NCI-H1436 treated with DMSO at 0.1 percent for 48 hours (cell line): ENCODE results near the gene RAB6B.

ENCODE experiments used
- DNase-seq: peaks from one replicate; lab custom pipeline; 2025; lab: John Stamatoyannopoulos, UW

The RAB6B gene

DNA sequence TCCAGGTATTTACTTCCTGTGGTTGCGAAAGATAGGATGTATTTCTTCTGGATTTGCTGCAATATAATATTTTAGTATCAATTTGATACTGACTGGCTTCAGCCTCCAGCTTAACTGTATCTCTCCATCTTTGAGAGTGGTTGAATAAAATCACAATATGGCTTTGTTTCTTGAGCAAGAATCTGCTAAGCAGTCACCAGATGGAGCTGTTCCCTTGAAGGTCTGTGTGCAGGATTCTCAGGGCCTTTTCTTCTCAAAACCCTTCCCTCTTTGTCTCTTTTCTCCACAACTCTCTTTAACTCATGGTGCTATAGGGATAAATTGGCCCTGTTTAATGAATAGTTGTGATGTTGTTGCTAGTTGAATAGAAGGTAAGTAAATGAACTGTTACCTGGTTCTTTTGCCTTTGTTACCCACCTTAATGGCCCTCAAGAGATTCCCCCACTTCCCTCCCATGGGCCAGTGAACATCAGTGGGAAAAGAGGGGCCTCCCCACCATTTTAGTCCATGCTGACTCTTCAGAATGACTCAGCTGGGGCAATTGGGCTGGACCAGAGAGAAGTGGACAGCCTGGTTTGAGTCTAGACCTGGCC, 34.8 kb upstream of the RAB6B start:
- DNase-seq, result no peak

DNA sequence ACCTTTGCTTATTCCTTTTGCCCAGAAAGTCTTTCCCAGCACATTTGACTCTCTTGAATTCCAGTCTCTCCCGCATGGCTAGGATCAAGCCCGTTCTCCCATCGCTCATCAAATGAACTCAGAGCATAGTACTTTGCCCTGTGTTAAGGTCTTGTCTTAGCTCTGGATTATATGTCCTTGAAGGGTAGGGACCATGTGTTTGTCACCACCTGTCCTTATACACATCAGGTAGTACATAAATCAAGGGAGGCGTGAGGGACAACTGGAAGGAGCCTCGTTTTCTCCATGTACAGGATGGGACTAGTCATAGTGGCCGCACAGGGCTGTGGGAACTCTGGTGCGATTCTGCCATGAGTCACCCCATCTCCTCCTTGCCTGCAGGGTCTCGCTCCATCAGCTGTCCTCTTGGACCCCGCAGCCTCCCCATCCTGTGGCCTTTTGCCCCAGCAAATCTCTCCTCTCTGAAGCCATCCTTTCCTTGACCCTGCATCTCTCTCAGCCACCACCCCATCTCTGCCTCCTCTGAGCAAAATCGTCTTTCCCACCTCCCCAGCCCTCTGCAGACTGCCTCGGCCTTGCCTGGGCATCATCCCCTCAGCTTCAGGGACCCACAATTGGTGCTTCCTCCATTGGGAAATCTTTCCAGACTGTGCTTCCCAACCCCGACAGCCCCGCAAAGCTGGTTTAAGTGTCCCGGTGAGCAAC, 33.4 kb upstream of the RAB6B start:
- no peak for DNase-seq

DNA sequence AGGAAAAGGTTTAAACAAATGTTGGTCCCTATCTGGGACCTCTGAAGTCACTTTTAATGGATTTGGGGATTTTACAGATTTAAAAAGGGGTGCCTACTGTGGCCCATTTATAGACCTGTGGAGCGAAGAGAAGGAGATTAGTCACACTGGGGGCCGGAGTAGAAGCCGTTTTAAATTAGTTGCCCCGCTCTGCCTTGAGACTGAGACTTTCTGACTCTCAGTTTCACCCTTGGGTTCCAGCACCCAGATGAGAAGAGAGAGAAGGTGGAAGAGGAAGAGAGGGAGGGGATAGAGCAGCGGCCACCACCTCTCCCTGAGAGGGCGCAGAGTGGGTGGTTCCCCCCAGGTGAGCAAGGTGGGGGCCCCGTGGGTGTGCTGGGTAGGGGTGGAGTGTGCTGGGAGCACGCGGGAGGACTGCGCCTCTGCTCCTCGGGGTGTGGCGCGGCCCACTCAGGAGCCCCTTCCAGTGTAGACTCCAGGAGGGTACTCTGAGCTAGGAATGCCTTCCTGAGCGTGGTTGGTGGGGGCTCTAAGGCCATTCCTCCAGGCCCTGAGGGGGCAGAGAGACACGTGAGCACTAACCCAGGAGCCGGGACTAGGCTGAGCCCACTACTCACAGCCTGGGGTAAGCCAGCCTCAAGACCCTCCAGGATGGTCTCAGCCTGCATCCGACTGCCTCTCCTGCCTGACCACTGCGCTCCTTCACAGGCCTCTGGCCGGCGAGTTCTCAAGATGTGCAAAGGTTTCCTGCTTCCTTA, 32.6 kb upstream of the RAB6B start:
- no peak for DNase-seq

DNA sequence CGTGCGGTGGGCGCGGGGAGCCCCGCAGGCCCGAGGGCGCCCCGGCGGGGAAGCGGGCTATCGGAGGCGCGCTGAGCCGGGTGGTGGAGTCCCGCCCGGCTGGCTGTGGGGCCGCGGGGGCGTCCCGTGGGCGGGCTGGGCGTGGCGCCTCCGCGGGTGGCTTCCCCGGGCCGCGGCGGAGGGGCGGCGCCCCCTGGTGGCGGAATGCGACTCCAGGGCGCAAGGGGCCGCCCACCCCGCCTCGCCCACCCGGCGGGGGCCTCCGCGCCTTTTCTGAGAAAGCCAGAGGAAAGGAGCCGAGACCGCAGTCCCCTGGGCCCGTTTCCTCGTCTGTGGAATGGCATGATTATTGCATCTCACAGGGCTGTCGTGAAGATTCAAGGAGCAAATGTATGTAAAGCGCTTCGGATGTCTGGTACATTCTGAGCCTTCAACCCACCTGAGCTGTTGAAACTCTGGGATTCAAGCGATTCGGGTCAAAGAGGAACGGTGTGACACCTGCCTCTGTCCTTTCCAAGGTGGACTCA, 31.9 kb upstream of the RAB6B start:
- no peak for DNase-seq

DNA sequence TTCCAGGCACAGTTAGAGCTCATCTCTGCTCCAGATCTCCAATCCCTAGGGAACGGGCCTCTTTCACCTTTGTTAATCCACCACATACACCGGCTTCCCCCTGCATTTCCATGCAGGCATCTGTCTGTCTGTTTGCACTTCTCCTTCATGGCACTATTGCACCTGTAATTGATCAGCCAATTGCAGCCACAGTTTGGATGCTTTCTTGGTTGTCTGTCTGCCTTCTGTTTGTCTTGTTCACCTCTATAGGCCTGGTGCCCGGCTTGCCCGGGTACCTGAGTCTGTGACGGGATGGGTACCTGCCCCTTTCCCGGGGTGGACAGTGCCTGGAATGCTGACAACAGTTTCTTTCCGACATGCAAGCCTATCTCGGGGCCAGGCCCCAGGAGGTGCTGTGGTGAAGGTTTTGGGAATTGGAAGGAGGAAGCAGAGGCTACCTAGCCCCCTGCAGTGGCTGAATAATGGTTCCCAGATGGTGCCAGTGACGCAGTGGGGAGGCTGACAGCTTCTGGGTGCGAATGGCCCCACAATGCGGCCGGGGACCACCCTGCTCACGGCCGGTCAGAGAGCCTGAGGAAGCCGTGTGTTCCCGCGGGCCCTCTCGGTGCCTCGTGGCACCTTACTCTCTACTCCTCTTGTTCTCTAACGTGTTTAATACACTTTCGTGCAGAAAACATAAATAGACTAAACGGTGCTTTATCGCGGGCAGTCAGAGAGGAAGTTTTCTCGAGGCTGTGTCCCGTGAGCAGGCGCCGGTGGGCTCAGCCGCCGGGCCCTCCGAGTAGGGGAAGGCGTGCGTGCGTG, 31.3 kb upstream of the RAB6B start:
- DNase-seq, result no peak

DNA sequence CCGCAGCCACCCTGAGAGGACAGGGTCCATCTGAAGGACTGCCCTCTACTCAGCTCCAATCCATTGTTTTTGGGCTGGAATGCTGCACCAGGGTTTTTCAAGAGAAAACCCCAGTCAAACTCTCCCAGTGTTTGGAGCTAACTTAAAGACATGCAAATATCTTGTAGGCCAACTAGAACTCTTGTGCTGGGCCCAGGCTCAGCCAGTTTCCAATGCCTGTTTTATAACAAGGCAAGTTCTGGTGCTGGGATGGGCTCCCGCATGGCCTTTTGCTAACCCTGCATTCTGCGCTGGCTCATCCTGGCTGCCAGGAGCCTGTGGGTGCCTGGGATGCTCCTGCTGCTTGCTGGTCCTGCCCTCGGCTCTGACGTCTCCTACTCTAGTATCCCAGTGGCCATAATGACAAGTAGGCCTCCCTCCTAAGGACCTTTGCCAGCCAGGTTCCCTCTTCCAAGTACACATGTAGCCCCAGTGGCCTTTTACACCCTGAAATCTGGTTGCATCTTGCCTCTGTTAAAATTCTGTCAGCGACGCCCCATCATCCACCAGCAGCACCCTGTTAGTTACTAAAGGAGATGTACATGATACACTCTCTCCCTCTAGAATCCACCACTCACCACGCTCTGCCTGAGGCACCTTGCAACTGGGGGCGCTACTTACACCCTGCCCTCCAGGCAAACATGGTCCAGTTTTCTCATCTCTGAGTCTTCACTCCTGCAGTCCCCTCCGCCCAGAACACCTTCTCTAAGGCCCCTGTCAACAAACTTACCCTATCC, 30.5 kb upstream of the RAB6B start:
- no peak for DNase-seq

DNA sequence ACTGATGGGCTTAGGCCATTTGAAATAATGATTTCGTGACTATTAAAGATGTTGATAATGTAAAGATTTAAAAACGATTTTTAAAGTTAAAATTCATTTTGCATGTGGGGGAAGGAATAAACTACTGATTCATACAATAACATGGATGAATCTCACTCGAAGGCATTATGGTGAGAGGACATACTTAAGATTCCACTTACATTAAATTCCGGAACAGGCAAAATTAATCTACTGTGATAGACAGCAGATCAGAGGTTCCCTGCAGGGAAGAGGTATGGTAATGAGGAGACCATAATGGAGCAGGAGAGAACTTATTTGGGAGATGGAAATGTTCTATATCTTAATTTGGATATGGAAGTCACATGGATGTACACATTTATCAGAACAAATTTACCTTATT, 28.4 kb upstream of the RAB6B start:
- no peak for DNase-seq

DNA sequence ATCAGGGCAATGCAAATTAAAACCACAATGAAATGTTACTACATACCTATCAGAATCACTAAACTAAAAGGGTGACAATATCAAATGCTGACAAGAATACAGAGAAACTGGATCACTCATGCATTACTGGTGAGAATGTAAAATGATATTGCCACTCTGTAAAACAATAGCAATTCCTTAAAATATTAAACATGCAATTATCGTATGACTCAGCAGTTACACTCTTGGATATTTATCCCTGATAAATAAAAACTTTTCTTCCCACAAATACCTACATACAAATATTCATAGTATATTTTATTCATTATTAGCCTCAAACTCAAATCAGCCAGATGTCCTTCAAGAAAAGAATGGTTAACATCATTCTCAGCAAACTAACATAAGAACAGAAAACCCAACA, 25.9 kb upstream of the RAB6B start:
- DNase-seq, result no peak

DNA sequence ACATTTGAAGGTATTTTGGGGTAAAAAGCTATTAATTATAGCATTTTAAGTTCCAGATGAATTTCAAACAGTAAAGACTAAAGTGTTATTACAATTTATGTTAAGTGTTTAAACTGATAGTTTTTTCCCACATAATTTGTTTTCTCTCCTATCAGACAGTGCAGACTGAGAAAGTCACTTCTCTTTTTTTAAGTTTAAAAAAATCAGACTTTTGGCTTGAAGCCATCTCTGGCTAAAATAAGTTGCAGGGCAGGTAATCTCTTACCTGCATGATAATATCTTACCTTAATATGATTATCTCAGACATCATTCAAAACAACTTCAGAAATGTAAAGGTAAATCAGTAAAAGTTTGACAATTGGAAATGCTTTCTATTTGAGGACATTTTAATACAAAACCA, 21.5 kb upstream of the RAB6B start:
- DNase-seq, result no peak

DNA sequence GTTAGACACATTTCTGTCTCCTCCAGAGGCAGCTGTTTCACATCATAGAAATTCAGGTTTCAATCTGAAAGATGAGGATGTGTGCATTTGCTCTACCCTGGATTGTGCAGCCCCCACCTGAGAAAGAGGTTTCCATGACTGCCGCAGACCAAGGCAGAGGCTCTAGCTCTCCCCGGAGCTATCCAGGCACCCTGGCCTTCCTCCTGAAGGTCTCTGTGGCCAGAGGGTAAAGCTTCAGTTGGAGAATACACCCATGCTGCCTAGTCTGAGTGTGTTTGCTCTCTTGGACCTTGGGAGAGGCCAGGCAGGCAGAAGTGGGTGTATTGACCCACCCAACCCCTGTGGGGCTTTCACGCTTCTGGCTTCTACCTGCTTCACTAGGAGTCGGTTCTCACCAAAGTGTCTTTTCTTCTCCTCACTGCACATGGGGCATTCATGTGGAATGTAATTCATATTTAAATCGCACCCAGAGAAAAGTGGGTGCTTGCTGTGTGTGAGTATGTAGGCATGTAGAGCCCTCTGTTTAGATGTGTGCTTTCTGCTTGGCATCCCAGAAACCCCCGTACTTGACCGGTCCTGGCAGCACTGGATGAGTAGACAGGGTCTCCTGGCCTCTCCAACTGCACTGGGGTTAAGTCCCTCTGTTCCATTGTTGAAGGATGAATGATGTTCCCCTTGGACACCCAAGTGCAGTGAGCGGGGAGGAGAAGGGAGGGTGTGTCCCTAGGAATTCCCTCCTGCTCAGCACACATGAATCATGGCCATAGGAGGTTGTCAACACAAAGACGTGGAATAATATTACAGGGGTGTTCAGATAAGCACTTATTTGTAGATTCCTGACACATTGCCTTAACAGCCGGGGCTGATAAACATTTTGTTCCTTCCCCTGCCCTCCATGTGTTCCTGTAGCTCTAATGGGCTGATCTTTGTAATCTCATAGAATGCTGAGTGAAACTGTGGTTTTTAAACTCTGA, 20.3 kb upstream of the RAB6B start:
- no peak for DNase-seq

DNA sequence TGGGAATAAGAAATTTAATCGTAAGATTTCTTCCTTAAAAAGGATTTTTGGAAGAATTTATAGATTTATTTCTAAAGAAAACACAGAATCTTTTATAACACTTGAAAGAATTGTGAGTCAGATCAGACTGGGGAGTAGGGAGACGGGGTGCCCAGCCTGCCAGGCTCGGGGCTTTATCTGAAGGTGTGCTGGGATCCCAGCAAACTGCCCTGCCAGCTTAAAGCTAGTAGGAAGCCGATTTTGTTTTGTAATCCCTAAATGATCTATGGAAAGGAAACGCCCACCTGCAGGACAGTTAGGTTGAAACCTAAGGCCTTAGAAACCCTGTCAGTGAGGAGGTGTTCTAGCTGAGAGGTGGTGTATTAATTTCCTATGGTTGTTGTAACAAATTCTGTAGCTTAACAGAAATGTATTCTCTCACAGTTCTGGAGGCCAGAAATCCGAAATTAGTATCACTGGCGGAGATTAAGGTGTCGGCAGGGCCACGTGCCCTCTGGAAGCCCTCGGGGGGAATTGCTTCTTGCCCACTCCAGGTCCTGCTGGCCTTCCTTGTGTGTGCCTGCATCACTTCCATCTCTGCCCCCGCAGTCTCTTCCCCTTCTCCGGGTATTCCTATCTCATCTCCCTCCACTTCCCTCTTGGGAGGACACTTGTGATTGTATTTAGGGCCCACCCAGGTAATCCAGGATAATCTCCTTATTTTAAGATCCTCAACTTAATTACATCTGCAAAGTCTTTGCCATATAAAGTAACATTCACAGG, 19.3 kb upstream of the RAB6B start:
- no peak for DNase-seq

DNA sequence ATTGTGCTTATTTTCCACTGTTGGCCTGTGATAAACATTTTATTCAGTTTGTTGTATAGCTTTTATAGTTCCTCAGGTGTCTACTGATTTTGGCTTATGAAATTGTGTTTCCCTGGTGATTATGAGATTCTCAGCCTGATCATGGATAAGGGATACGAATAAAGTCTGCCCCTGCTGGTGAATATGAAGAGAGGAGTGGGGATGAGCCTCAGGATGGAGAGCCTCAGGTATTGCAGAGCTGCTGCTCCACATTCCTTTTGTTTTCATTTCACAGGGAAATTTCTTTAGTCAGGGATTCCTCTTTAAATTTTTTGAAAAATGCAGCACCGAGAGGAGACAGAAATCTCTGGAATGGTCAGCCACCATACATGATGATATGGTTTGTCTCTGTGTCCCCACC, 14.7 kb upstream of the RAB6B start:
- DNase-seq, result no peak

DNA sequence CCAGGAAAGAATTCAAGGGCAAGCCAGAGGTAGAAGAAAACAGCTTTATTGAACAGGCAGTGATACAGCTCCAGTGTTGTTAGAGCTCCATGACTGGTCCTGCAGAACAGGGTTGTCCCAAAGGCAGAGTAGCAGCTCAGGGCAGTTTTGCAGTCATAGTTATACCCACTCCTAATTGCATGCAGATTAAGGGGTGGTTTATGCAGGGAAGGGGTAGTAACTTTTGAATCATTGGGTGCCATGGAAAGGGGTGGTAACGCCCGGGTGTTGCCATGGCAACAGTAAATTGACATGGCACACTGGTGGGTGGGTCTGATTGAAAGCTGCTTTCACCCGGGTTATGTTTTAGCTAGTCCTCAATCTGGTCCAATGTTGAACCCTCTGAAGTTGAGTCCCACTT, 9.7 kb upstream of the RAB6B start:
- DNase-seq, result no peak

DNA sequence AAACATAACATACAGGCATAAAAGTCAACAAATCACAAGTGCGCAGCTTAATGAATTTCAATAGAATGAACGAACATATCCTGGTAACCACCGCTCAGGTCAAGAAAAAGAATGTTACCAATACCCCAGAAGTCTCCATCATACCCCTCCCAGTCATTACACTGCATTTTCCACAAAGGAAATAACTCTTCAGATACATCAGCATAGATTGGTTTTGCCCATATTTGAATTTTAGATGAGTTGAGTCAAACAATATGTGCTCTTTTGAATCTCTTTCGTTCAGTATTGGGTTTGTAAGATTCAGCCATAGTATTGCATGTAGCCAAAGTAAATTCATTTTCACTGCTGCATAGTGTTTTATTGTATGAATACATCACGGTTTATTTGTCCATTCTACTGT, 6.2 kb upstream of the RAB6B start:
- no peak for DNase-seq

DNA sequence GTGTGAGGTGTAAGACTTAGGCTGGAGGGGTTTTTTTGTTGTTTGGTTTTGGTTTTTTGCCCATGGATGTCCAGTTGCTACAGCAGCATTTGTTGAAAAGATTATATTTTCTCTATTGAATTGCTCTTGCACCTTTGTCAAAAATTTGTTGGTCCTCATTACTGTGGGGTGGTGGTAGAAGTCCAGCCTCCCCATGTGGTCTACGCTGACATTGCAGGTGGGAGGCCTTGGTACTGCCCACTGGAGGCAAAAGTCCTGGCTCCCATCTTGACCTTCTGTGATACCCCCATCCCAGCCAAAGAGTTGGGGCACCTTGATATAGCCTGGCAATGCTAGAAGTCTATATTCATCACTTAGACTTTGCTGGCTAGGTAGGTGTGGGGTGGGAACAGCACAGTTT, 5.4 kb upstream of the RAB6B start:
- DNase-seq, result no peak

DNA sequence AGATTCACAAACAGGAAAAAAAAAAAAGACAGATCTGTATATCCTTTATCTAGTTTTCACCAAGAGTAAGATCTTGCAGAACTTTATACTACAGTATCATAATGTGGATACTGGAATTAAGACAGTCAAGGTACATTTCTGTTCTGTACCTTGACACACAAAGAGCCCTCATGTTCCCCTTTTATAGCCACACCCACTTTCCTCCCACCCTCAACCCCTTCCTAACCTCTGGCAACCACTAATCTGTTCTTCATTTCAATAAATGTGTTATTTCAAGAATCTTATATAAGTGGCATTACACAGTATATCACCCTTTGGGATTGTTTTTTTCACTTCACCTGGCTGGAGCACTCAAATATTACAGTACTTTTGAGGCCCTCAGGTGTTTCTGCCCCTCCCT, 3.6 kb upstream of the RAB6B start:
- DNase-seq, result no peak

DNA sequence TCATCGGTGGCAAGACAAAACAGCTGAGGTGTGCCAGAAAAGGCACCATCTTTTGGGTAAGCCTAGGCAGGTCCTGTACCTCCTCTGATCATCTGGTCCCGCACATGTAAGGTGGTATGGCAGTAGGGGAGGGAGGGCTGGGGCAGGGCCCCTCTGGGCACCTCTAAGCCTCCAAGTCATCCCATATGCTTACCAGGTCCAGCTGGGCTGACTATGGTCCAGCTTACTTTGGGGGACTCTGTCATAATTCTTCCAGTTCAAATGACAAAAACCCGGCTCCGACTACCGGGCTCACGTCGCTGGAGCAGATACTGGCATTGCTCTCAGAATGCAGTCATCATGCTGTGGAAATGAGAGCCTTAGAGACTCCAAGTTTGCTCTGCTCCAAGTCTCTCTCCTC, 1.9 kb upstream of the RAB6B start:
- no peak for DNase-seq

DNA sequence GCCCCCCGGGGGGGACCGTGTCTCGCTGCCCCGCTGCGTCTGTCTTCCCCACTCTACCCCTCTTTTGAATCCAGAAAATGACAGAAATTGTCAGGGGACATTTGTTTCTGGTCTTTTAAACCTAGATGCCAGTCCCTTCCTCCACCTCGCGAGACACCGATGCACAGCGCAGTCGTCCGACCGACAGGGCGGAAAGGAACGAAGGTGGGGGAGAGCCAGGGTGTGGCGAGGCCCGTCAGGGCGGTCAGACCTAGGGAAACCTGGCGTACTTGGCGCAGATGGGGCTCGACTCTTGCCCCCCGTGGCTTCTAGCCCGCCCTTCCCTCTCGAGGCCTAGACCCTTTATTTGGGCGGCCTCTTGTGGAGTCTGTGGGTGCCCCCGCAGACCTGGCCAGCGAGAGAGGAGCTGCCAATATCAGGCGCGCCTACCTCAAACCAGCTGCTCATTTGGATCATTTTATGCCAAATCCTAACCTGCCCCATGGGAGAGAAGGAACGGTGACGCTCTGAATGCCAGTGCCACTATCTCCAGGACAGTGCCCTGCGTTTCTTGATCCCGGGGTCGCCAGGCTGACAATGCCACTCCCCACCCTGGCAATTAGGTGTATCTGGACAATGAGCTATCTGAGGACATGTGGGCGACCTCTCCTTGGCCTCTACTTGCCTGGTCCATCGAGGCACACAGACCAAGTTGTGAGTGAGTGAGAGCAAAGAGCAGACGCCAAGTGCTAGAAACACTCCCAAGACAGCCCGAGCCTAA, 500 bp upstream of the RAB6B start:
- no peak for DNase-seq
